Measurements from ENCODE around the gene VSTM1. TPM values are rescaled to one million over a fixed set of nuclear protein-coding genes. Genes with fewer than 3 reads are reported as not detected.

Gene VSTM1
- total and polyA plus RNA-seq, 7 donors, result not detected

DNA sequence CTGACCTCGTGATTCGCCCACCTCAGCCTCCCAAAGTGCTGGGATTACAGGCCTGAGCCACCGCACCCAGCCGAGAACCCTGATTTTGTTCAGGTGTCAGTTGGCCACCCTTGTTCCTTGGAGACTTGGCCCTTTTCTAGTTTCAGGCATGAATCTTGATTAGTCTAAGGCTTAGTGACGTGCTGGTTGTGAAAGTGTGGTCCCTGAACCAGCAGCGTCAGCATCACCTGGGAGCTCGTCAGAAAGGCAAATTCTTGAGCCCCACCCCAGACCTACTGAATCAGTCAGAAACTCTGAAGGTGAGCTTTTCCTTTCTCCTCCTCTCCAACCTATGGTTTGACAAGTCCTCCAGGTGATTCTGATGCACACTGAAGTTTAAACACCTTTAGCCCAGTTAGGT lies 37.0 kb downstream of the VSTM1 start:
- Histone ChIP-seq H3K27me3 (peaks cover 0 to 52% (median 14%) of the 10 kb centered on the region in 3 donors), H3K27ac (no peak overlapping the region), H3K4me3 (no peak overlapping the region), H3K9me3 (no peaks in the 10 kb centered on the region), H3K36me3 (no peaks in the 10 kb centered on the region), H3K4me1 (no peaks in the 10 kb centered on the region)
- 55 to 76% methylated on average over 7 of the region's 7 CpGs for WGBS, 2 donors
- intact Hi-C loops (cut with DNase I), result no loop called here
- TF ChIP-seq POLR2A (IDR thresholded peaks at IDR 0.05), result no peak
- TF ChIP-seq EP300 (IDR thresholded peaks at IDR 0.05), result no peak
- TF ChIP-seq, protein P1, sequence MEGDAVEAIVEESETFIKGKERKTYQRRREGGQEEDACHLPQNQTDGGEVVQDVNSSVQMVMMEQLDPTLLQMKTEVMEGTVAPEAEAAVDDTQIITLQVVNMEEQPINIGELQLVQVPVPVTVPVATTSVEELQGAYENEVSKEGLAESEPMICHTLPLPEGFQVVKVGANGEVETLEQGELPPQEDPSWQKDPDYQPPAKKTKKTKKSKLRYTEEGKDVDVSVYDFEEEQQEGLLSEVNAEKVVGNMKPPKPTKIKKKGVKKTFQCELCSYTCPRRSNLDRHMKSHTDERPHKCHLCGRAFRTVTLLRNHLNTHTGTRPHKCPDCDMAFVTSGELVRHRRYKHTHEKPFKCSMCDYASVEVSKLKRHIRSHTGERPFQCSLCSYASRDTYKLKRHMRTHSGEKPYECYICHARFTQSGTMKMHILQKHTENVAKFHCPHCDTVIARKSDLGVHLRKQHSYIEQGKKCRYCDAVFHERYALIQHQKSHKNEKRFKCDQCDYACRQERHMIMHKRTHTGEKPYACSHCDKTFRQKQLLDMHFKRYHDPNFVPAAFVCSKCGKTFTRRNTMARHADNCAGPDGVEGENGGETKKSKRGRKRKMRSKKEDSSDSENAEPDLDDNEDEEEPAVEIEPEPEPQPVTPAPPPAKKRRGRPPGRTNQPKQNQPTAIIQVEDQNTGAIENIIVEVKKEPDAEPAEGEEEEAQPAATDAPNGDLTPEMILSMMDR (IDR thresholded peaks at IDR 0.05), result no peak
- TF ChIP-seq POLR2AphosphoS5 (IDR thresholded peaks at IDR 0.05), result no peak
- no peak for DNase-seq

DNA sequence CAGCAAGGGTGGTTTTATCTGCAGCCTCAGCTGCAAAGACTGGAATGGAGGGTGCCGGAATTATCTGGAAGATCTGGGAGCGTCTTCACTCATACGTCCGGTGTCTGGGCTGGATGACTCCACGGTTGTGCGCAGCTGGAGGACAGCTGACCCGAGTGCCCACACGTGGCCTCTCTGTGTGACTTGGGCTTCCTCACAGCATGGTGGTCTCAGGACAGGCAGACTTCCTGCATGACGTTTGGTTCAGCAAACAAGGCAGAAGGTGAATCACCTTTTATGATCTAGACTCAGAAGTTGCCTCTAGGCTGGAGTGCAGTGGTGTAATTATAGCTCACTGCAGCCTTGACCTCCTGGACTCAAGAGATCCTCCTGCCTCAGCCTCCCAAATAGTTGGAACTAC lies 39.0 kb downstream of the VSTM1 start:
- no peak overlapping the region for H3K4me3 ChIP-seq
- no peak for DNase-seq
- intact Hi-C loops (cut with DNase I), result loop anchor here (1.0 to 5.0 kb wide), 2 partner anchors 117 to 182 kb away; partner anchors contain the start of gene CACNG7
- 80 to 83% methylated on average over 9 of the region's 9 CpGs for WGBS, 2 donors
- H3K27me3 ChIP-seq, result peaks cover 0 to 36% (median 14%) of the 10 kb centered on the region in 3 donors
- TF ChIP-seq EP300 (IDR thresholded peaks at IDR 0.05) (no peak), POLR2AphosphoS5 (IDR thresholded peaks at IDR 0.05) (no peak), POLR2A (IDR thresholded peaks at IDR 0.05) (no peak)
- TF ChIP-seq, protein P1 (IDR thresholded peaks at IDR 0.05), result no peak
- no peak overlapping the region for H3K27ac ChIP-seq
- H3K4me1 ChIP-seq, result no peaks in the 10 kb centered on the region
- H3K9me3 ChIP-seq, result no peaks in the 10 kb centered on the region
- no peaks in the 10 kb centered on the region for H3K36me3 ChIP-seq

DNA sequence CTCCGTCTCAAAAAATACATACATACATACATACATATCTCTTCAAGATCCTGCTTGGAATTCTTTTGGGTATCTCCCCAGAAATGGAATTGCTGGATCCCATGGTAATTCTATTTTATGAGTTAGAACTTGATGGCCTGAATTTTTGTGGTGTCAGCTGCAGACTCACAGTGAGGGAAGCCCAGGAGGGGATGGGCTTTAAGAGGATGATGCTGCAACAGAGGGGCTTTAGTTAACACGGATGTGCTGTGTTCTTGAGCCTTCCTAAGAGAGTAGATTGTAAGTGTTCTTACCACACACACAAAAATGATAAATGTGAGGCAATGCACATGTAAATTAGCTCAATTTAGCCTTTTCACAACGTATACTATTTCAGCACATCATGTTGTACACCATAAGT lies 40.5 kb downstream of the VSTM1 start:
- DNase-seq, result no peak
- H3K9me3 ChIP-seq, result no peaks in the 10 kb centered on the region
- peaks cover 0 to 36% (median 14%) of the 10 kb centered on the region in 3 donors for H3K27me3 ChIP-seq
- H3K4me1 ChIP-seq, result no peaks in the 10 kb centered on the region
- TF ChIP-seq, protein P1 (IDR thresholded peaks at IDR 0.05), result no peak
- no peak for TF ChIP-seq POLR2AphosphoS5 (IDR thresholded peaks at IDR 0.05)
- no peak for TF ChIP-seq POLR2A (IDR thresholded peaks at IDR 0.05)
- TF ChIP-seq EP300 (IDR thresholded peaks at IDR 0.05), result no peak
- no peak overlapping the region for H3K27ac ChIP-seq
- 44 to 48% methylated on average over 3 of the region's 3 CpGs for WGBS, 2 donors
- no peaks in the 10 kb centered on the region for H3K36me3 ChIP-seq
- H3K4me3 ChIP-seq, result no peak overlapping the region
- intact Hi-C loops (cut with DNase I), result loop anchor here (5.0 kb wide), 1 partner anchor 116 kb away; the partner anchor contains the start of gene CACNG7

DNA sequence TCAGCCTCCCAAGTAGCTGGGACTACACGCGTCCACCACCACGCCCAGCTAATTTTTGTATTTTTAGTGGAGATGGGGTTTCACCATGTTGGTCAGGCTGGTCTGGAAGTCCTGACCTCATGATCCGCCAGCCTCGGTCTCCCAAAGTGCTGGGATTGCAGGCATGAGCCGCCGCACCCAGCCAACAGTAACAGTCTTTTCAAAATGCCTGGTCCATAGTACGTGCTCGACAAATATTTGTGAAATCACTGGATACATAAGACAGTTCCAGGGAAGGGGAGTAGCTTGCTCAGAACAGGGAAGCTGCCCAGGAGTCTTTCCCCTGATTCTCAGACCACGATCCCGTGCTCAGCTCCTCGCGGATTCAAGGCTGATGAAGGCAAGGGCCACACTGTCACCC lies 41.8 kb downstream of the VSTM1 start:
- H3K27ac ChIP-seq, result no peak overlapping the region
- TF ChIP-seq POLR2AphosphoS5 (IDR thresholded peaks at IDR 0.05) (no peak), EP300 (IDR thresholded peaks at IDR 0.05) (no peak), POLR2A (IDR thresholded peaks at IDR 0.05) (no peak)
- TF ChIP-seq, protein P1 (IDR thresholded peaks at IDR 0.05), result no peak
- H3K36me3 ChIP-seq, result no peaks in the 10 kb centered on the region
- H3K27me3 ChIP-seq, result peaks cover 0 to 36% (median 14%) of the 10 kb centered on the region in 3 donors
- WGBS, 2 donors, result 86 to 91% methylated on average over 13 of the region's 13 CpGs
- DNase-seq, result no peak
- H3K4me3 ChIP-seq, result no peak overlapping the region
- no peaks in the 10 kb centered on the region for H3K9me3 ChIP-seq
- H3K4me1 ChIP-seq, result no peaks in the 10 kb centered on the region
- intact Hi-C loops (cut with DNase I), result loop anchor here (5.0 kb wide), 1 partner anchor 115 kb away; the partner anchor contains the start of gene CACNG7

DNA sequence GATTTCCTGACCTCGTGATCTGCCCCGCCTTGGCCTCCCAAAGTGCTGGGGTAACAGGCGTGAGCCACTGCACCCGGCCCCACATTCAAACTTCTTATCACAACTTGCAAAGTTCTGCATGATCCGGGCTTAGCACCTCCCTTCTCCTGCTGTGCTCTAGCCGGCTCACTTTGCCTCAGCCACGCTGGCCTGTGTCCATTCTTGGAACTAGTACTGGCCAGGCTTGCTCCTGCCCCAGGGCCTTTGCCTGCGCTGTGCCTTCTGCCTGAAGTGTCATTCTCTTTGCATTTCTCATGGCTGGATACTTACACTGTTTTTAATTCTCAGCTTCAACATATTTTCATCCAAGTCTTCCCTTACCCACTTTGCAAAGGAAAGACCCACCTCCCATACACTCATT lies 42.3 kb downstream of the VSTM1 start:
- H3K4me1 ChIP-seq, result no peaks in the 10 kb centered on the region
- H3K9me3 ChIP-seq, result no peaks in the 10 kb centered on the region
- H3K36me3 ChIP-seq, result no peaks in the 10 kb centered on the region
- H3K27me3 ChIP-seq, result peaks cover 0 to 42% (median 14%) of the 10 kb centered on the region in 3 donors
- TF ChIP-seq, protein P1 (IDR thresholded peaks at IDR 0.05), result no peak
- no peak for TF ChIP-seq POLR2AphosphoS5 (IDR thresholded peaks at IDR 0.05)
- no peak for TF ChIP-seq POLR2A (IDR thresholded peaks at IDR 0.05)
- no peak for TF ChIP-seq EP300 (IDR thresholded peaks at IDR 0.05)
- 87 to 91% methylated on average over 8 of the region's 8 CpGs for WGBS, 2 donors
- H3K4me3 ChIP-seq, result no peak overlapping the region
- DNase-seq, result no peak
- H3K27ac ChIP-seq, result no peak overlapping the region
- intact Hi-C loops (cut with DNase I), result loop anchor here (5.0 kb wide), 1 partner anchor 114 kb away; the partner anchor contains the start of gene CACNG7

Data from sigmoid colon (tissue), 7 donors.